Nephron (organoid): Measurements from ENCODE around the gene PPP1R3F.
A peak's percentile ranks its signal among the peaks of the same experiment; 100 is the strongest.
"Not testable (repeated sequence)": the region's sequence is repeated elsewhere in the genome, so short reads cannot be mapped to it uniquely, and the experiment has no call there.

Experiments used
- H3K27ac Mint-ChIP-seq, 3 experiments: 2 replicates each; pipeline ENCODE4 v1.8.0; 2020; ENCODE audit warnings: mixed read lengths in 3 of 3, mild to moderate bottlenecking in 2 of 3, moderate library complexity in 1 of 3
- H3K27me3 Mint-ChIP-seq: 2 replicates; pipeline ENCODE4 v1.8.0; 2021; ENCODE audit warnings: low read depth, mild to moderate bottlenecking, moderate library complexity, mixed read lengths
- H3K36me3 Mint-ChIP-seq: 2 replicates; pipeline ENCODE4 v1.8.0; 2020; ENCODE audit warnings: low read depth, mixed read lengths
- H3K4me1 Mint-ChIP-seq: 2 replicates; pipeline ENCODE4 v1.8.0; 2020; ENCODE audit warnings: mixed read lengths
- H3K4me3 Mint-ChIP-seq, 3 experiments: 2 replicates each; pipeline ENCODE4 v1.8.0; 2020; ENCODE audit warnings: mild to moderate bottlenecking in 3 of 3, mixed read lengths in 3 of 3, moderate library complexity in 2 of 3
- H3K9me3 Mint-ChIP-seq: 2 replicates; pipeline ENCODE4 v1.8.0; 2020; ENCODE audit warnings: mixed read lengths
- TF ChIP-seq, protein P1 (sequence below), 3 experiments: fragments of 200-600 bp; sonication (generic); IDR thresholded peaks; one replicate each; pipeline ENCODE4 v1.5.0; 2021; ENCODE audit warnings: antibody characterized with exemption in 3 of 3; ENCODE audit not compliant: unreplicated experiment in 3 of 3

The PPP1R3F gene

DNA sequence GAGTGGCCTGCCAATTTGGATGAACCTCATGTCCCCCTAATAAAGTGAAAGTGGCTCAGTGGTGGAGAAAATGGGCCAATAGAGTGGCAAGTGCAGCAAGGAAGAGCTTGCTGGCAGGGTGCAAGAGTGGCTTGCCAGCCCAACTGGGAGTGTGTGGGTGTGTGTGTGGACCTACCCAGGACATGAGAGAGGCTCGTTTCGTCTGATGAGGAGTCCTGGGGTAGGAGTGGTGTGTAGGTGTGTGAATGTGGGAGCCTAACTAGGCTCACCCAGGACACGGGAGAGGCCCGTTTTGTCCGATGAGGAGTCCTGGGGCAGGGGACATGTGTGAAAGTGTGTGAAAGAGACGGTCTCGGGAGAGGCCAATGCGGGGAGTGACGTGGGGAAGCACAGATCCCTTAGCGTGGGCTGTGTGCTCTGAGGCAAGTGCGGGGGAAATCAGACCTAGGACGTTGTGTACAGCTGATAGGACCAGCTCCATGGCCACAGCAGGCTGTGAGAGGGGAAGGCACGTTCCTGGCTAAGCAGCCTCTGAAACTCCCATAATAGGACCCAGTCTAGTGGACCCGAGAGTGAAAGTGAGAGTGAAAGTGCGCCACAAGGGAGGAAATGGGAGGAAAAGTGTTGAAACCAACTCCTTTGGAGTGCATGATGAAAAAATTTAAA lies 39.1 kb downstream of the PPP1R3F start:
- peak overlapping the region; percentile 95 to 98 (median 98) for H3K27ac Mint-ChIP-seq
- peaks cover 4% of the 10 kb centered on the region for H3K36me3 Mint-ChIP-seq
- peaks cover 7% of the 10 kb centered on the region for H3K9me3 Mint-ChIP-seq
- peak overlapping the region; percentile 61 to 70 (median 69) for H3K4me3 Mint-ChIP-seq
- TF ChIP-seq, protein P1, sequence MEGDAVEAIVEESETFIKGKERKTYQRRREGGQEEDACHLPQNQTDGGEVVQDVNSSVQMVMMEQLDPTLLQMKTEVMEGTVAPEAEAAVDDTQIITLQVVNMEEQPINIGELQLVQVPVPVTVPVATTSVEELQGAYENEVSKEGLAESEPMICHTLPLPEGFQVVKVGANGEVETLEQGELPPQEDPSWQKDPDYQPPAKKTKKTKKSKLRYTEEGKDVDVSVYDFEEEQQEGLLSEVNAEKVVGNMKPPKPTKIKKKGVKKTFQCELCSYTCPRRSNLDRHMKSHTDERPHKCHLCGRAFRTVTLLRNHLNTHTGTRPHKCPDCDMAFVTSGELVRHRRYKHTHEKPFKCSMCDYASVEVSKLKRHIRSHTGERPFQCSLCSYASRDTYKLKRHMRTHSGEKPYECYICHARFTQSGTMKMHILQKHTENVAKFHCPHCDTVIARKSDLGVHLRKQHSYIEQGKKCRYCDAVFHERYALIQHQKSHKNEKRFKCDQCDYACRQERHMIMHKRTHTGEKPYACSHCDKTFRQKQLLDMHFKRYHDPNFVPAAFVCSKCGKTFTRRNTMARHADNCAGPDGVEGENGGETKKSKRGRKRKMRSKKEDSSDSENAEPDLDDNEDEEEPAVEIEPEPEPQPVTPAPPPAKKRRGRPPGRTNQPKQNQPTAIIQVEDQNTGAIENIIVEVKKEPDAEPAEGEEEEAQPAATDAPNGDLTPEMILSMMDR (IDR thresholded peaks at IDR 0.05; ENCODE audit: unreplicated experiment in 3 of 3): no peak
- H3K4me1 Mint-ChIP-seq: peaks cover 21% of the 10 kb centered on the region
- H3K27me3 Mint-ChIP-seq: no peaks in the 10 kb centered on the region

DNA sequence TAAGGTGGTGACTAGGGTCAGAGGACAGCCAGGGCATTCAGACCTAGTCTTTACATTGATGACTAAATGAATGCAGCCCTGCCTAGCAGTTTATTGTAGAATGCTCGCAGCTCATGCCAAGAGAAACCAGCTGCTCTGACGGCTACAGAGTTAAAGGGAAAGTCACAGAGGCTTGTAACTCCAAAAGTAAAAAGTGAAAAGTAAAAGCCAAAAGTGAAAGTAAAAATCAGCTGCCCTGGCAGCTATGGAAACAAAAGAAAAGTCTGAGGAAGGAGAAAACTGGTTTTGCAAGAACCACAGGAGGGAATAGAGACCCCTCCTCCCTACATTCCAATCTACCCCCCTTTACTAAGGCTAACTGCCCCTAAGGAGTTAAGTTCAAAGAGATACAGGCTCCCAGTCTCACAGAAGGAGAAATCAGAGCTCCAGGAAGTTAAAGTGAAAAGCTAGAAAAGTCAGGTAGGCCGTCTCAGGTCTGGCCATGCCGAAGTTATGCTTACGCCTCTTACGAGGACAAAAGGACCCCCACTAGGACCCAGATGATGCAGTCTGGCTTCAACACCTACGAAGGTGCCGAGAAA lies 39.9 kb downstream of the PPP1R3F start:
- TF ChIP-seq, protein P1 (IDR thresholded peaks at IDR 0.05; ENCODE audit: unreplicated experiment in 3 of 3): no peak
- Mint-ChIP-seq H3K27ac (peak overlapping the region; percentile 95 to 98 (median 98)), H3K4me1 (peaks cover 21% of the 10 kb centered on the region), H3K36me3 (peaks cover 4% of the 10 kb centered on the region), H3K4me3 (peak overlapping the region; percentile 61 to 70 (median 69)), H3K9me3 (peaks cover 3% of the 10 kb centered on the region), H3K27me3 (no peaks in the 10 kb centered on the region)

GRCh38 chrX:49310371-49310770 lies 40.8 kb downstream of the PPP1R3F start:
- peaks cover 4% of the 10 kb centered on the region for H3K36me3 Mint-ChIP-seq
- peaks cover 5% of the 10 kb centered on the region for H3K9me3 Mint-ChIP-seq
- H3K4me1 Mint-ChIP-seq: peaks cover 21% of the 10 kb centered on the region
- TF ChIP-seq, protein P1 (IDR thresholded peaks at IDR 0.05; ENCODE audit: unreplicated experiment in 3 of 3): no peak
- peak overlapping the region in 2 of 3 experiments; percentile 37 to 63 for H3K4me3 Mint-ChIP-seq
- no peaks in the 10 kb centered on the region for H3K27me3 Mint-ChIP-seq
- peak overlapping the region; percentile 95 to 98 (median 98) for H3K27ac Mint-ChIP-seq

DNA sequence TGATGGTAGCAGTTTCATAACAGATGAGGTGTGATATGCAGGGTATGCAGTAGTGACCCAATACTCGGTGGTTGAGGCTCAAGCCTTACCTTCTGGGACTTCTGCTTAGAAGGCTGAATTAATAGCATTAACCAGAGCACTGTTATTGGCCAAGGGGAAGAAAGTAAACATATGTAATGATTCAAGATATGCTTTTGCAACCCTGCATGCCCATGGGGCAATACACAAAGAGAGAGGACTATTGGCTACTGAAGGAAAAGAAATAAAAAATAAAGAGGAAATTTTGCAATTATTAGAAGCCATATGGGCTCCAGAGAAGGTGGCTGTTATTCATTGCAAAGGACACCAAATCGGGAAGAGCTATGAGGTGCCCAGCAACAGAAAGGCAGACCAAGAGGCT lies 42.6 kb downstream of the PPP1R3F start:
- Mint-ChIP-seq H3K9me3 (peaks cover 5% of the 10 kb centered on the region), H3K27me3 (no peaks in the 10 kb centered on the region), H3K4me1 (peaks cover 21% of the 10 kb centered on the region), H3K27ac (no peak overlapping the region), H3K36me3 (peaks cover 4% of the 10 kb centered on the region), H3K4me3 (no peak overlapping the region)
- TF ChIP-seq, protein P1 (IDR thresholded peaks at IDR 0.05; ENCODE audit: unreplicated experiment in 3 of 3): no peak

- H3K27ac Mint-ChIP-seq: no peak overlapping the region
- peaks cover 2% of the 10 kb centered on the region for H3K9me3 Mint-ChIP-seq
- no peaks in the 10 kb centered on the region for H3K4me1 Mint-ChIP-seq
- TF ChIP-seq, protein P1 (IDR thresholded peaks at IDR 0.05; ENCODE audit: unreplicated experiment in 3 of 3): no peak
- H3K4me3 Mint-ChIP-seq: no peak overlapping the region
- H3K27me3 Mint-ChIP-seq: no peaks in the 10 kb centered on the region
- no peaks in the 10 kb centered on the region for H3K36me3 Mint-ChIP-seq
Measured at GRCh38 chrX:49316085-49316484, 46.5 kb downstream of the PPP1R3F start.

DNA sequence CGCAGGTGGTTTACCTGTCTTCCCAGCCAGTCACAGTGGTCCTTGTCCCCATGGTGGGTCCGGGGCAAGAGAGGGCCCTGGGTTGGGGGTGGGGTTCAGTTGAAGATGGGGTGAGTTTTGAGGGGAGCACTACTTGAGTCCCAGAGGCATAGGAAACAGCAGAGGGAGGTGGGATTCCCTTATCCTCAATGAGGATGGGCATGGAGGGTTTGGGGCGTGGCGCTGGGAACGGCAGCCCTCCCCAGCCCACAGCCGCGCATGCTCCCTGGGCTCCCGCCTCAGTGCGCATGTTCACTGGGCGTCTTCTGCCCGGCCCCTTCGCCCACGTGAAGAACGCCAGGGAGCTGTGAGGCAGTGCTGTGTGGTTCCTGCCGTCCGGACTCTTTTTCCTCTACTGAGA lies 52.1 kb downstream of the PPP1R3F start, which contains the start of gene GAGE12J:
GAGE12J (plus strand) TSS at position 301 of the 400 bp plus-strand sequence. CDS start 1,157 bp downstream, outside the sequence.
- H3K4me1 Mint-ChIP-seq, H3K27ac Mint-ChIP-seq, H3K9me3 Mint-ChIP-seq, H3K36me3 Mint-ChIP-seq, H3K4me3 Mint-ChIP-seq, H3K27me3 Mint-ChIP-seq: not testable (repeated sequence)

GRCh38 chrX:49322266-49322665 lies 52.7 kb downstream of the PPP1R3F start:
- H3K27ac Mint-ChIP-seq, H3K27me3 Mint-ChIP-seq, H3K4me1 Mint-ChIP-seq, H3K36me3 Mint-ChIP-seq, H3K4me3 Mint-ChIP-seq, H3K9me3 Mint-ChIP-seq: not testable (repeated sequence)

DNA sequence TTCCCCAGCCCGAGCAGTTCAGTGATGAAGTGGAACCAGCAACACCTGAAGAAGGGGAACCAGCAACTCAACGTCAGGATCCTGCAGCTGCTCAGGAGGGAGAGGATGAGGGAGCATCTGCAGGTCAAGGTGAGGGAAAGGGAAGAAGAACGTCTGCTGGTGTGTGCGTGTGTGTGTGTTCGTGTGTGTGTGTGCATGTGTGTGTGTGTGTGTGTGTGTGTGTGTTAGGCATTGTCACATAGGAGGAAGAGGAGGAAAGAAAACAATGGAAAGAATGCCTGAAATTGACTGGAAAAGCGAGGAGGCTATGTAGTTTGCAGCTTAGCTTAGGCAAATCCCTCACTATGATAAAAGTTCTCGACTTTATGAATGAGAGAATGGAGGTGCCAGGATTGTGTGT lies 54.1 kb downstream of the PPP1R3F start:
- not testable (repeated sequence) for H3K9me3 Mint-ChIP-seq, H3K4me3 Mint-ChIP-seq, H3K27me3 Mint-ChIP-seq, H3K4me1 Mint-ChIP-seq, H3K36me3 Mint-ChIP-seq, H3K27ac Mint-ChIP-seq

GRCh38 chrX:49330421-49330820 lies 60.8 kb downstream of the PPP1R3F start:
- H3K4me1 Mint-ChIP-seq, H3K4me3 Mint-ChIP-seq, H3K27ac Mint-ChIP-seq, H3K27me3 Mint-ChIP-seq, H3K36me3 Mint-ChIP-seq, H3K9me3 Mint-ChIP-seq: not testable (repeated sequence)

- H3K9me3 Mint-ChIP-seq, H3K27ac Mint-ChIP-seq, H3K4me3 Mint-ChIP-seq, H3K36me3 Mint-ChIP-seq, H3K27me3 Mint-ChIP-seq, H3K4me1 Mint-ChIP-seq: not testable (repeated sequence)
Measured at GRCh38 chrX:49331282-49331681, 61.7 kb downstream of the PPP1R3F start, which contains the start of gene GAGE13. GAGE13 (plus strand) TSS chrX:49331582; CDS start chrX:49332738, 1,156 bp downstream.
